GM12873 (cell line): ENCODE measurements around the gene CALML3.

ENCODE experiments used
- TF ChIP-seq, protein P1 (sequence below): IDR thresholded peaks from 2 replicates; pipeline ENCODE4 v1.5.1; 2012; ENCODE audit warnings: low read depth, mild to moderate bottlenecking, moderate library complexity, low read length, control low read depth; ENCODE audit not compliant: insufficient read depth; ENCODE audit errors: missing control alignments

Gene CALML3

GRCh38 chr10:5565671-5566581 is 41.2 kb downstream of the CALML3 start:
- TF ChIP-seq, protein P1, sequence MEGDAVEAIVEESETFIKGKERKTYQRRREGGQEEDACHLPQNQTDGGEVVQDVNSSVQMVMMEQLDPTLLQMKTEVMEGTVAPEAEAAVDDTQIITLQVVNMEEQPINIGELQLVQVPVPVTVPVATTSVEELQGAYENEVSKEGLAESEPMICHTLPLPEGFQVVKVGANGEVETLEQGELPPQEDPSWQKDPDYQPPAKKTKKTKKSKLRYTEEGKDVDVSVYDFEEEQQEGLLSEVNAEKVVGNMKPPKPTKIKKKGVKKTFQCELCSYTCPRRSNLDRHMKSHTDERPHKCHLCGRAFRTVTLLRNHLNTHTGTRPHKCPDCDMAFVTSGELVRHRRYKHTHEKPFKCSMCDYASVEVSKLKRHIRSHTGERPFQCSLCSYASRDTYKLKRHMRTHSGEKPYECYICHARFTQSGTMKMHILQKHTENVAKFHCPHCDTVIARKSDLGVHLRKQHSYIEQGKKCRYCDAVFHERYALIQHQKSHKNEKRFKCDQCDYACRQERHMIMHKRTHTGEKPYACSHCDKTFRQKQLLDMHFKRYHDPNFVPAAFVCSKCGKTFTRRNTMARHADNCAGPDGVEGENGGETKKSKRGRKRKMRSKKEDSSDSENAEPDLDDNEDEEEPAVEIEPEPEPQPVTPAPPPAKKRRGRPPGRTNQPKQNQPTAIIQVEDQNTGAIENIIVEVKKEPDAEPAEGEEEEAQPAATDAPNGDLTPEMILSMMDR, result no peak

GRCh38 chr10:5566614-5567013 is 41.9 kb downstream of the CALML3 start:
- TF ChIP-seq, protein P1, result no peak

GRCh38 chr10:5567477-5567876 is 42.7 kb downstream of the CALML3 start:
- TF ChIP-seq, protein P1, result no peak

- TF ChIP-seq, protein P1, result no peak
These were observed 44.2 kb downstream of the CALML3 start for GRCh38 chr10:5568984-5569383.

- TF ChIP-seq, protein P1, result no peak
These were observed 44.8 kb downstream of the CALML3 start for GRCh38 chr10:5569568-5569967.

GRCh38 chr10:5570007-5570655 is 45.4 kb downstream of the CALML3 start:
- TF ChIP-seq, protein P1, result no peak
